Activated T-cell treated with anti-CD3 and anti-CD28 coated beads for 48 hours (primary cell): ENCODE results near the gene RAPGEF2.
"Not testable (repeated sequence)": the region's sequence is repeated elsewhere in the genome, so short reads cannot be mapped to it uniquely, and the experiment has no call there.

Experiments
- DNase-seq: peaks from one replicate; pipeline ENCODE4 v3.0.0-alpha.2; 2020; ENCODE audit warnings: low read depth

RAPGEF2 gene

DNA sequence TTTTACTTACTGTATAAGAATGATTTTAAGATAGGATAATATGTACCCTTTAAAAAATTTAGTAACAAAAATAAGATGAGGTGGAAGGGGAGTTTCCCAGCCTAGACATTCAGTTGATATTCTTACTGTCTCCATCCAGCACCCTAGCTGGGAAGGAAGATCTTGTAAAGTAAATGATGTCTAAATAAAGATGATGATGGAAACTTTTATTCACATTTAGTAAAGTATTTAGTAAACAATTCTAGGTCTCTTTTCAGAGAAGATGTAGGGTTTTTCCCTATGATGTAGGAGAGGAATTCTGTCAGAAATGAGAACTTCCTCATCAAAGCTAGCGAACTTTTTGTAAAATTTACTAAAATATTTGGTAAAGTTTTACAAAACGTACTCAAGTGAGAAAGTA, 136.8 kb downstream of the RAPGEF2 start:
- no peak for DNase-seq

DNA sequence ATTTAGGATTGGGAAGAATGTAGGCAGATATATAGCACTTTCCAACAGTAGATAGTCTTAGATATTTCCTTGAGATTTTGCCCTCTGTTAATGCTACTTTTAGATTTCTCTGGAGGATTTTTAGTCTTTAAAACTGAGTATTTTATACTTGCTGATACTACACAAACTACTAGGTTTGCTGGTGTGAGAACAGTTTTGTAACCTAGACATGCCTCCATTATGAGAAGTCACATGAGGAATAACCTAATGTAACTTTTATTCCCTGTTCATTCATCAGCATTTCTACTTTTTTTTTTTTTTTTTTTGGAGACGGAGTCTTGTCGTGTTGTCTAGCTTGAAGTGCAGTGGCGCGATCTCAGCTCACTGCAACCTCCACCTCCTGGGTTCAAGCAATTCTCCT, 137.2 kb downstream of the RAPGEF2 start:
- no peak for DNase-seq

- DNase-seq, result no peak
Measured at GRCh38 chr4:159240687-159241086, 137.8 kb downstream of the RAPGEF2 start.

GRCh38 chr4:159242427-159242826, 139.5 kb downstream of the RAPGEF2 start:
- no peak for DNase-seq

DNA sequence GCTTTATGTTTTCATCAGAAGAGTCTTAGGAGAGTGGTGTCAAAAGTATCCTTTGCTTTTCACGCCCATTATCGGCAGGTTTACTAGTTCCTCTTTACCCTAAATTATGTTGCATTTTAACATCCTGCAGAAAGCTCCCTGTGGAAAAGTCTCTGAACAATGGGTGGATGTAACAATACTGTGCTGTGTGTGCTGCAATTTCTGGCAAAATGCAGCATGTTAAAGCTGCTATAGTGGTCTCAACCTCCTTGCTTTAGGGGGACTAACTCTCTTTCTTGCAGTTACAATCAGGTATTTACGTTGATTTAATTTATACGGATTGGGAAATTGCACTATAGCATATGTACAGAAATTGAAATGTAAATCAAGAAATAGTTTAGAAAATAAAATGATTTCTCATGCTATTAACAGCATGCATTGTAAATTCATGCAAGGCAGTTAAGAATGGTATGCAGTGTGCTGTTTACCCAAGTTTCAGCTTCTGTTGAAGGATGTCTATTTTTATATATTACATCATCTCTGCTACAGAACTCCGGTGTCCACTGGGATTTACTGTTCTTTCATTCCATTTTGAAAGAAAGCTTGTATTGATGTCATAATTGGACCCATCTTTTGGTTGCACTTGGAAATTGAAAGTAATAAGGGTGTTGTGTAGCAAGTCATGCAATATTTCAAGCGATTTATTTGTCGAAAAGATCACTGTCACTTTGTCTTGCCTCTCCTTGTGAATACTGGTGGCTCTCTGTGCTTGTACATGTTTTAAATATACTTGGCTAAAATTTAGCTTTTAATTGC, 145.7 kb downstream of the RAPGEF2 start:
- DNase-seq, result no peak

- DNase-seq, result no peak
Measured at GRCh38 chr4:159250751-159251325, 148.0 kb downstream of the RAPGEF2 start.

GRCh38 chr4:159251580-159251979, 148.7 kb downstream of the RAPGEF2 start:
- DNase-seq, result not testable (repeated sequence)

DNA sequence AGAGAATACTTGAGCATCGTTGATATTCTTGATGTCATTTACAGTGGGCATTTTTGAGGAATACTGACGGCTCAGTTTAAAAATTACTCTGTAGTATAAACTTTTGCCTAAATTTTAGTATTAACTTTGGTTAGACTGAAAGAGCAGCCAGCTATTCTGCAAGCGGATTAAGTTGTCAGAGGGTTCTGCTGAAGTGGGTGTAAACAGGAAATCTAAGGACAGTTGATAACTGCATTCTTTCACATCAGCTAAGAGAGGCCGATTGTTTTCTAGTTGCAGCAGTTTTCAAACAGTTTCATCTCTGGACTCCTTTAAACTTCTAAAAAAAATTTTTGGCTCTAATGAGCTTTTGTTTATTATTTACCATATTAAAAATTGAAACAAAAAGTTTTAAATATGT, 149.6 kb downstream of the RAPGEF2 start:
- no peak for DNase-seq

GRCh38 chr4:159256037-159256436, 153.2 kb downstream of the RAPGEF2 start:
- no peak for DNase-seq

GRCh38 chr4:159258889-159259560, 156.1 kb downstream of the RAPGEF2 start:
- DNase-seq, result no peak

DNA sequence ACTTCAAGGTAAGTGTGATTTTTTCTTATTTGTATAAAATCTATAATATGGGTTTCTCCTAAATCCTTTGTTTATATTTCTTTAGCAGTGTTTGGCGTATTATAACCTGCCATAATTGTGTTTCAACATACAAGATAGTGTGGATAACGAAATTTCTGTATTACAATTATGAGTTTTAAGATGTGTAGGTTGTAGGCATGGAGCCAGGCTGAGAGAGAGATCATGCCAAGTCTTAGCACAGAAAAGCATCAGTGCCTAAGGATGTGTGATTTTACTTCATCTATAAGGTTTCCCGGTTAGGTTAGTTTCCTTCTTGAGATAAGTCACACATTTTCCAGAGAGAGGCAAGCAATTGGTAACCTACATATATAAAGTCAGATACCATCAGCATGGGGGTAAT, 161.2 kb downstream of the RAPGEF2 start:
- no peak for DNase-seq

GRCh38 chr4:159266981-159267868, 164.3 kb downstream of the RAPGEF2 start:
- DNase-seq, result no peak

DNA sequence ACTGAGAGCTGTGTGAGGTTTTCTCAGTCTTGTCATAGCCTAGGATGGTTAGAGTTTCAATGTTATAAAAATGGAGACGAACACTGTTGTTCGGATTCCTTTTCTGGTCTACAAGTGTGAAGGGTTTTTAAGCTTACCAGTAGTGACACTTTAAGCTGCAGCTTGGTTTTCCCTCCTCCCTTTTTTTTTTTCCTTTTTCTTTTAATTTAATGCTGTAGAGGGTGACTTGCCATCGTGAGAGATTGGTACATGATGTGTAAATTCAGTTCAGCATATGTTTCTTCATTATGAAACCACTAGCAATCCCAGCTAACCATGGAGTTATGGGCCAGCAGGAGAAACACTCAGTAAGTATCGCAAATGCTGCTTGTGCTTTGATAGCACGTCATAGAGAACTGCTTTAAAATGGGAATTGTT, 165.0 kb downstream of the RAPGEF2 start:
- no peak for DNase-seq

GRCh38 chr4:159268607-159269006, 165.7 kb downstream of the RAPGEF2 start:
- DNase-seq, result no peak

GRCh38 chr4:159269116-159269515, 166.2 kb downstream of the RAPGEF2 start:
- no peak for DNase-seq

DNA sequence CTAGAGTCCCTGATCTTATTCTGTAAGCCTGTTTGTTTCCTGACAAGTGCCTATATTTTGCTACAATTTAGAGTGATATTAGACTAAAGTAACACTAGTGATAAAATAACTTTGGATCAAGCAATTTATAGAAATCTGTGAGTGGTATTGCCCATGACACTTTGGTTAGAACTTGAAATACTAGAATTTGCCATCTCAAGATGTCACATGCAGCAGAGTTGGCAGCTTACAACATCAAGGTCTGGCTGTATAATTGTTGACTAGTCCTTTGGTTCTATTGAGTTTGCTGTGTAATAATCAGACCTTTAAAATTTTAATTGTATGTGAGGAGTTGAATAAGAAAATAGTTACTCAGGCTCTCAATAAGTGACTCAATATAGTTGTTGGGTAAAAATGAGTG, 167.1 kb downstream of the RAPGEF2 start:
- DNase-seq, result no peak

- no peak for DNase-seq
Measured at GRCh38 chr4:159271856-159272255, 169.0 kb downstream of the RAPGEF2 start.

GRCh38 chr4:159272273-159273140, 169.6 kb downstream of the RAPGEF2 start:
- DNase-seq, result no peak

DNA sequence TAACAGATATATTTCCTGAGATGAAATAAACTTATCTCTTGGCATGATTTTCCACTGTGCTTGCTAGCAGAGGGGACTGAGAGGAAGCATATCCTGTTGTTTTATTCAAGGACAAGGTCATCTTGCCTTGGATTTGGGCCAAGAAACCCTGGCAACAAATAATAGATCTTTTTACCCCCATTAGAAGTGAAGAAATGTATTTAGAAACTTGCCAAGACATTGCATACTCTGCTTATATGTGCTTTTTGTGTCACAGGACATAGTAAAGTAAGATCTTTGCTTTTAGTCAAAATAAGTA, 170.2 kb downstream of the RAPGEF2 start:
- DNase-seq, result no peak

- no peak for DNase-seq
Measured at GRCh38 chr4:159273841-159274240, 171.0 kb downstream of the RAPGEF2 start.

GRCh38 chr4:159278399-159278798, 175.5 kb downstream of the RAPGEF2 start:
- DNase-seq, result no peak
